IMR-90 (cell line): Measurements from ENCODE around the gene IPMK.

Source experiments
- CEBPB ChIP-seq: IDR thresholded peaks from 2 replicates; pipeline ENCODE4 v1.6.1; 2012; ENCODE audit warnings: low read depth, low read length, improper control_type of control experiment
- MXI1 ChIP-seq: IDR thresholded peaks from 2 replicates; pipeline ENCODE4 v1.6.1; 2012; ENCODE audit warnings: low read depth, mild to moderate bottlenecking, low read length, moderate library complexity, borderline replicate concordance
- RFX5 ChIP-seq: IDR thresholded peaks from 2 replicates; pipeline ENCODE4 v1.8.0; 2012; ENCODE audit warnings: low read depth, mild to moderate bottlenecking, low read length, moderate library complexity
- SMC3 ChIP-seq: fragments of 150-350 bp; IDR thresholded peaks from 2 replicates; pipeline ENCODE4 v1.6.1; 2016; ENCODE audit warnings: low read depth, mild to moderate bottlenecking, antibody characterized with exemption, low read length, moderate library complexity
- USF2 ChIP-seq: fragments of 150-350 bp; IDR thresholded peaks from 2 replicates; pipeline ENCODE4 v1.6.1; 2017; ENCODE audit warnings: mild to moderate bottlenecking, antibody characterized with exemption, low read length, low read depth
- TF ChIP-seq, protein P1 (sequence below): conservative IDR thresholded peaks from 2 replicates; pipeline ENCODE4 v1.5.1; 2012; ENCODE audit warnings: mild to moderate bottlenecking, low read depth, low read length, improper control_type of control experiment

DNA sequence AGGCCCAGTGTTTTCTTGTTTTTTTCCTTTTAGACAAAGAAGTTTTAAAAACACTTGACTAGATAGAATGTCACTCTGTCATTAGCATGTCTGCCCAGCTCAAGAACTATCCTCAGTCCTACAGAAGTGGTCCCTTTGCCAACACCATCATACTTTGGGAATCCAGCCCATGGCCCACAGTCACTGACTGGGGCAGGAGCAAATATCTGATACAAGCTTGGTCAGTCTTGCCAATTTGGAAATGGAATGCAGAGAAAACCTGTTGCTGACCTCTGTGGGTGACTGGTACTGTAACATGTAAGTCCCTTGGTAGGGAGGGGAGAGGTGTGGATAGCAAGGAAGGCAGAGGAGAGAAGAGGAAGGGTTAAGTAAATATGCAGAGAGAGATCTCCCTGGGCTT, 47.8 kb downstream of the IPMK start:
- TF ChIP-seq SMC3 (no peak), CEBPB (no peak), USF2 (no peak), RFX5 (no peak), MXI1 (no peak)
- TF ChIP-seq, protein P1, sequence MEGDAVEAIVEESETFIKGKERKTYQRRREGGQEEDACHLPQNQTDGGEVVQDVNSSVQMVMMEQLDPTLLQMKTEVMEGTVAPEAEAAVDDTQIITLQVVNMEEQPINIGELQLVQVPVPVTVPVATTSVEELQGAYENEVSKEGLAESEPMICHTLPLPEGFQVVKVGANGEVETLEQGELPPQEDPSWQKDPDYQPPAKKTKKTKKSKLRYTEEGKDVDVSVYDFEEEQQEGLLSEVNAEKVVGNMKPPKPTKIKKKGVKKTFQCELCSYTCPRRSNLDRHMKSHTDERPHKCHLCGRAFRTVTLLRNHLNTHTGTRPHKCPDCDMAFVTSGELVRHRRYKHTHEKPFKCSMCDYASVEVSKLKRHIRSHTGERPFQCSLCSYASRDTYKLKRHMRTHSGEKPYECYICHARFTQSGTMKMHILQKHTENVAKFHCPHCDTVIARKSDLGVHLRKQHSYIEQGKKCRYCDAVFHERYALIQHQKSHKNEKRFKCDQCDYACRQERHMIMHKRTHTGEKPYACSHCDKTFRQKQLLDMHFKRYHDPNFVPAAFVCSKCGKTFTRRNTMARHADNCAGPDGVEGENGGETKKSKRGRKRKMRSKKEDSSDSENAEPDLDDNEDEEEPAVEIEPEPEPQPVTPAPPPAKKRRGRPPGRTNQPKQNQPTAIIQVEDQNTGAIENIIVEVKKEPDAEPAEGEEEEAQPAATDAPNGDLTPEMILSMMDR, result no peak
